Endothelial cell of umbilical vein (primary cell): ENCODE measurements around the gene SNAPIN. TPM values are rescaled to one million over a fixed set of nuclear protein-coding genes. Genes with fewer than 3 reads are reported as not detected.
A peak's percentile ranks its signal among the peaks of the same experiment; 100 is the strongest.

Experiments used
- BruUV-seq: library from RNA; stranded (reverse); fragments of 400-500 nt; replicated peaks from 2 replicates; lab custom pipeline; 2021; lab: Mats Ljungman, UMichigan
- CTCF ChIA-PET: fragments of 300-600, 350-600 bp; sonication (Branson Sonifier 250); formaldehyde crosslinking; loops from one replicate; lab custom pipeline; 2021; ENCODE audit warnings: antibody characterized with exemption, inconsistent platforms; lab: Charles Lee
- POLR2A ChIA-PET: fragments of 300-600, 350-600 bp; sonication (Branson Sonifier 250); formaldehyde crosslinking; loops from one replicate; lab custom pipeline; 2021; ENCODE audit warnings: antibody characterized with exemption, inconsistent platforms; lab: Charles Lee
- DNase-seq: peaks from one replicate; pipeline ENCODE4 v3.0.0-alpha.2; 2011; ENCODE audit warnings: low read depth, low spot score
- FAIRE-seq: peaks from 2 replicates; lab custom pipeline; 2011; peaks lifted over from hg19 to GRCh38; lab: Jason Lieb, UNC
- H2AFZ ChIP-seq: 2 replicates; pipeline ENCODE4 v1.6.0; 2012; ENCODE audit warnings: low read depth, low read length, control low read depth, inconsistent platforms
- H3K27ac ChIP-seq: 2 replicates; pipeline ENCODE4 v1.5.1; 2011; ENCODE audit warnings: low read depth, mild to moderate bottlenecking, control low read depth, low read length, moderate library complexity; ENCODE audit not compliant: insufficient read depth
- H3K27me3 ChIP-seq, 2 experiments: 2 replicates each; pipeline versions ENCODE4 v1.6.0 to v1.6.1; 2011; ENCODE audit warnings: low read length in 2 of 2, mixed read lengths in 1 of 2; ENCODE audit not compliant: control insufficient read depth in 2 of 2, insufficient read depth in 2 of 2
- H3K36me3 ChIP-seq, 2 experiments: 2 replicates in 1 of 2; 3 replicates in 1 of 2; pipeline ENCODE4 v1.5.1; 2011; ENCODE audit warnings: low read length in 2 of 2, mild to moderate bottlenecking in 1 of 2, moderate library complexity in 1 of 2; ENCODE audit not compliant: control insufficient read depth in 2 of 2, insufficient read depth in 2 of 2; ENCODE audit errors: extremely low read depth in 1 of 2
- H3K4me1 ChIP-seq: 3 replicates; pipeline ENCODE4 v1.5.1; 2011; ENCODE audit warnings: mild to moderate bottlenecking, low read length; ENCODE audit not compliant: control insufficient read depth, insufficient read depth; ENCODE audit errors: extremely low read depth
- H3K4me2 ChIP-seq: 2 replicates; pipeline ENCODE4 v1.6.1; 2011; ENCODE audit warnings: low read length, control low read depth, mixed read lengths; ENCODE audit not compliant: insufficient read depth
- H3K4me3 ChIP-seq, 3 experiments: fragments of 200-600 bp in 1 of 3; sonication (generic), shearing (Covaris generic) in 1 of 3; replicated peaks in 1 of 3; 2 replicates each; pipeline ENCODE4 v1.5.1; 2011 to 2016; ENCODE audit warnings: control low read depth in 3 of 3, low read length in 3 of 3, mild to moderate bottlenecking in 2 of 3, inconsistent platforms in 1 of 3, low read depth in 1 of 3, moderate library complexity in 1 of 3; ENCODE audit not compliant: insufficient read depth in 1 of 3
- H3K79me2 ChIP-seq: 2 replicates; pipeline ENCODE4 v1.6.0; 2012; ENCODE audit warnings: low read length, inconsistent platforms; ENCODE audit not compliant: control insufficient read depth, insufficient read depth
- H3K9ac ChIP-seq: replicated peaks from 2 replicates; pipeline ENCODE3; 2011; ENCODE audit warnings: low read length, control low read depth; ENCODE audit not compliant: insufficient read depth; ENCODE audit errors: extremely low read depth
- H3K9me1 ChIP-seq: replicated peaks from 3 replicates; pipeline ENCODE4 v1.6.0; 2011; ENCODE audit warnings: mild to moderate bottlenecking, low read length; ENCODE audit not compliant: control insufficient read depth, insufficient read depth; ENCODE audit errors: extremely low read depth
- H3K9me3 ChIP-seq: replicated peaks from 2 replicates; pipeline ENCODE4 v1.5.1; 2012; ENCODE audit warnings: low read length, inconsistent platforms; ENCODE audit not compliant: control insufficient read depth, insufficient read depth
- H4K20me1 ChIP-seq: replicated peaks from 2 replicates; pipeline ENCODE3; 2011; ENCODE audit warnings: mild to moderate bottlenecking, low read length; ENCODE audit not compliant: control insufficient read depth, insufficient read depth; ENCODE audit errors: extremely low read depth
- FOS ChIP-seq: IDR thresholded peaks from 2 replicates; pipeline ENCODE4 v1.6.1; 2011; ENCODE audit warnings: mild to moderate bottlenecking, low read length, moderate library complexity, borderline replicate concordance; ENCODE audit not compliant: insufficient read depth
- JUN ChIP-seq: IDR thresholded peaks from 2 replicates; pipeline ENCODE4 v1.6.1; 2011; ENCODE audit warnings: borderline replicate concordance, low read depth; ENCODE audit not compliant: insufficient read length, insufficient read depth
- MAX ChIP-seq: IDR thresholded peaks from 2 replicates; pipeline ENCODE4 v1.6.1; 2011; ENCODE audit not compliant: insufficient read depth, insufficient read length
- MYC ChIP-seq: IDR thresholded peaks from one replicate; pipeline ENCODE4 v1.6.1; 2011; ENCODE audit warnings: mild to moderate bottlenecking, low read depth, low read length
- POLR2A ChIP-seq: IDR thresholded peaks from 2 replicates; pipeline ENCODE4 v1.6.1; 2012; ENCODE audit warnings: low read depth, mild to moderate bottlenecking, control low read depth, low read length
- POLR2AphosphoS5 ChIP-seq: IDR thresholded peaks from 2 replicates; pipeline ENCODE4 v1.6.1; 2012; ENCODE audit warnings: low read depth, mild to moderate bottlenecking, control low read depth, low read length, moderate library complexity; ENCODE audit not compliant: insufficient read depth
- dilution Hi-C: fragments of 300-500 bp; cut with MboI; formaldehyde crosslinking; loops from one replicate; pipeline ENCODE4 v1.15.0; 2019; ENCODE audit warnings: low sequenced_read_pairs; ENCODE audit not compliant: extremely low pct_ligation_motif_present
- intact Hi-C: fragments of 100-400 bp; cut with micrococcal nuclease; formaldehyde crosslinking; loops from one replicate; pipeline ENCODE4 v1.10.0; 2022
- polyA plus RNA-seq, 4 experiments: library from polyadenylated mRNA; depleted of rRNA in 3 of 4; stranded (reverse) in 3 of 4; unstranded in 1 of 4; fragments of >200 nt; gene quantifications; 2 replicates each; pipeline versions ENCODE4 v1.2.1 to v1.2.3, GENCODE V29; 2011 to 2012; ENCODE audit warnings: missing spikeins in 1 of 4
- total RNA-seq: library from RNA; stranded (reverse); gene quantifications from 2 replicates; pipeline ENCODE4 v1.2.3, GENCODE V29; 2021
- TF ChIP-seq, protein P1 (sequence below), 2 donors: IDR thresholded peaks; 1 replicate in 1 of 2; 2 replicates in 1 of 2; pipeline ENCODE4 v1.5.1; 2011; ENCODE audit warnings: low read length in 2 of 2, mild to moderate bottlenecking in 2 of 2, moderate library complexity in 2 of 2, control low read depth in 1 of 2, inconsistent platforms in 1 of 2, low read depth in 1 of 2; ENCODE audit not compliant: insufficient read depth in 1 of 2; ENCODE audit errors: extremely low read depth in 1 of 2

The SNAPIN gene
- total and polyA plus RNA-seq, 2 donors (not counting 3 experiments of a cell fraction or from before 2014, with no cell fraction given) = 36.8 to 55.1 TPM

DNA sequence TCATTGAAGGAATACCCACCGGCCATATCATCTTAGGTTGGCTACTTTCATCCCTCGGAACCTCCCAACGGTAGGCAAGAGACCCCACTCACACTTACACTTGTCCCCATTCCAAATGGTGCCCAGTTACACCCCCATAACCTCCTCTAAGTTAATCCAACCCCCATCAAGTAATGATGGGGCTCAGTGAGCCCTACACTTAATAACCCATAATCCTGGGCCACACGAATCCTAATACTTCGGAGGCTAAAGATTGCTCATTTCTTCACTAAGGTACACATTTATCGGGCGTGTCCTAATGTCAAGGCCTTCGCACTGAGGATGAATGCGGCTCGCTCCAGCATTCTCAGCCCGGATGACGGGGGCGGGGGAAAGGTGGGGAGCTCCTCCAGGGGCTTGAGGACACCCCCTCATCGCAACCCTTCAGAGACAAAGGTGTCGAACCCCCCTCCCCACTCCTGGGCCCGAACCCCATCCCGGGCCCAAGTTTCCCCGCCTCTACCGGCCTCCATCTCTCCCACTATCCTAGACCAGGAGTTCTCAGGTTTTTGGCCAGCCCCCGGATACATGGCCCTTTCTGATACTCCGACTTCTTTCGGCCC lies 11.9 kb downstream of the SNAPIN start:
- intact Hi-C loops = loop anchor here (5.0 kb wide), 1 partner anchor 38 kb away; the partner anchor contains the start of gene CHTOP
- peaks cover 11% of the 10 kb centered on the region for H3K4me1 ChIP-seq
- peak overlapping the region; percentile 98 for H3K9ac ChIP-seq
- CTCF ChIA-PET = interaction anchor here (1.3 to 2.0 kb wide), 2 partner anchors 36 to 78 kb away, joined by 3 to 7 read pairs; partner anchors contain the start of gene CHTOP
- peak overlapping the region; percentile 91 for H3K4me2 ChIP-seq
- no peaks in the 10 kb centered on the region for H3K9me3 ChIP-seq
- dilution Hi-C loops = no loop called here
- H2AFZ ChIP-seq = peak overlapping the region; percentile 28
- peak overlapping the region; percentile 69 to 98 (median 92) for H3K4me3 ChIP-seq
- H3K27me3 ChIP-seq = no peaks in the 10 kb centered on the region
- POLR2A ChIA-PET = no interaction called here
- H3K9me1 ChIP-seq = no peaks in the 10 kb centered on the region
- peak; percentile 4 for FAIRE-seq
- H3K36me3 ChIP-seq = peaks cover 24 to 25% of the 10 kb centered on the region in 2 experiments
- BruUV-seq = TSS peak; percentile 61
- H3K27ac ChIP-seq = peak overlapping the region; percentile 85
- no peak for DNase-seq
- H3K79me2 ChIP-seq = peaks cover 36% of the 10 kb centered on the region
- TF ChIP-seq MYC = no peak
- no peak for TF ChIP-seq JUN
- no peak for TF ChIP-seq POLR2A
- TF ChIP-seq, protein P1, sequence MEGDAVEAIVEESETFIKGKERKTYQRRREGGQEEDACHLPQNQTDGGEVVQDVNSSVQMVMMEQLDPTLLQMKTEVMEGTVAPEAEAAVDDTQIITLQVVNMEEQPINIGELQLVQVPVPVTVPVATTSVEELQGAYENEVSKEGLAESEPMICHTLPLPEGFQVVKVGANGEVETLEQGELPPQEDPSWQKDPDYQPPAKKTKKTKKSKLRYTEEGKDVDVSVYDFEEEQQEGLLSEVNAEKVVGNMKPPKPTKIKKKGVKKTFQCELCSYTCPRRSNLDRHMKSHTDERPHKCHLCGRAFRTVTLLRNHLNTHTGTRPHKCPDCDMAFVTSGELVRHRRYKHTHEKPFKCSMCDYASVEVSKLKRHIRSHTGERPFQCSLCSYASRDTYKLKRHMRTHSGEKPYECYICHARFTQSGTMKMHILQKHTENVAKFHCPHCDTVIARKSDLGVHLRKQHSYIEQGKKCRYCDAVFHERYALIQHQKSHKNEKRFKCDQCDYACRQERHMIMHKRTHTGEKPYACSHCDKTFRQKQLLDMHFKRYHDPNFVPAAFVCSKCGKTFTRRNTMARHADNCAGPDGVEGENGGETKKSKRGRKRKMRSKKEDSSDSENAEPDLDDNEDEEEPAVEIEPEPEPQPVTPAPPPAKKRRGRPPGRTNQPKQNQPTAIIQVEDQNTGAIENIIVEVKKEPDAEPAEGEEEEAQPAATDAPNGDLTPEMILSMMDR (IDR thresholded peaks at IDR 0.05; ENCODE audit: extremely low read depth in 1 of 2, insufficient read depth in 1 of 2, low read depth in 1 of 2, low read length in 2 of 2) = no peak
- peak; percentile 33 for TF ChIP-seq POLR2AphosphoS5
- no peak for TF ChIP-seq FOS
- no peak for TF ChIP-seq MAX
- no peaks in the 10 kb centered on the region for H4K20me1 ChIP-seq
